Endothelial cell of umbilical vein (primary cell): ENCODE measurements around the gene ACSF3. TPM values are rescaled to one million over a fixed set of nuclear protein-coding genes. Genes with fewer than 3 reads are reported as not detected.

Experiments used
- BruUV-seq: library from RNA; stranded (reverse); fragments of 400-500 nt; replicated peaks from 2 replicates; lab custom pipeline; 2021; lab: Mats Ljungman, UMichigan
- CTCF ChIA-PET: fragments of 300-600, 350-600 bp; sonication (Branson Sonifier 250); formaldehyde crosslinking; loops from one replicate; lab custom pipeline; 2021; ENCODE audit warnings: antibody characterized with exemption, inconsistent platforms; lab: Charles Lee
- POLR2A ChIA-PET: fragments of 300-600, 350-600 bp; sonication (Branson Sonifier 250); formaldehyde crosslinking; loops from one replicate; lab custom pipeline; 2021; ENCODE audit warnings: antibody characterized with exemption, inconsistent platforms; lab: Charles Lee
- DNase-seq: peaks from one replicate; pipeline ENCODE4 v3.0.0-alpha.2; 2011; ENCODE audit warnings: low read depth, low spot score
- FAIRE-seq: peaks from 2 replicates; lab custom pipeline; 2011; peaks lifted over from hg19 to GRCh38; lab: Jason Lieb, UNC
- H2AFZ ChIP-seq: 2 replicates; pipeline ENCODE4 v1.6.0; 2012; ENCODE audit warnings: low read depth, low read length, control low read depth, inconsistent platforms
- H3K27ac ChIP-seq: 2 replicates; pipeline ENCODE4 v1.5.1; 2011; ENCODE audit warnings: low read depth, mild to moderate bottlenecking, control low read depth, low read length, moderate library complexity; ENCODE audit not compliant: insufficient read depth
- H3K27me3 ChIP-seq, 2 experiments: 2 replicates each; pipeline versions ENCODE4 v1.6.0 to v1.6.1; 2011; ENCODE audit warnings: low read length in 2 of 2, mixed read lengths in 1 of 2; ENCODE audit not compliant: control insufficient read depth in 2 of 2, insufficient read depth in 2 of 2
- H3K36me3 ChIP-seq, 2 experiments: 2 replicates in 1 of 2; 3 replicates in 1 of 2; pipeline ENCODE4 v1.5.1; 2011; ENCODE audit warnings: low read length in 2 of 2, mild to moderate bottlenecking in 1 of 2, moderate library complexity in 1 of 2; ENCODE audit not compliant: control insufficient read depth in 2 of 2, insufficient read depth in 2 of 2; ENCODE audit errors: extremely low read depth in 1 of 2
- H3K4me1 ChIP-seq: 3 replicates; pipeline ENCODE4 v1.5.1; 2011; ENCODE audit warnings: mild to moderate bottlenecking, low read length; ENCODE audit not compliant: control insufficient read depth, insufficient read depth; ENCODE audit errors: extremely low read depth
- H3K4me2 ChIP-seq: 2 replicates; pipeline ENCODE4 v1.6.1; 2011; ENCODE audit warnings: low read length, control low read depth, mixed read lengths; ENCODE audit not compliant: insufficient read depth
- H3K4me3 ChIP-seq, 3 experiments: fragments of 200-600 bp in 1 of 3; sonication (generic), shearing (Covaris generic) in 1 of 3; replicated peaks in 1 of 3; 2 replicates each; pipeline ENCODE4 v1.5.1; 2011 to 2016; ENCODE audit warnings: control low read depth in 3 of 3, low read length in 3 of 3, mild to moderate bottlenecking in 2 of 3, inconsistent platforms in 1 of 3, low read depth in 1 of 3, moderate library complexity in 1 of 3; ENCODE audit not compliant: insufficient read depth in 1 of 3
- H3K79me2 ChIP-seq: 2 replicates; pipeline ENCODE4 v1.6.0; 2012; ENCODE audit warnings: low read length, inconsistent platforms; ENCODE audit not compliant: control insufficient read depth, insufficient read depth
- H3K9ac ChIP-seq: replicated peaks from 2 replicates; pipeline ENCODE3; 2011; ENCODE audit warnings: low read length, control low read depth; ENCODE audit not compliant: insufficient read depth; ENCODE audit errors: extremely low read depth
- H3K9me1 ChIP-seq: replicated peaks from 3 replicates; pipeline ENCODE4 v1.6.0; 2011; ENCODE audit warnings: mild to moderate bottlenecking, low read length; ENCODE audit not compliant: control insufficient read depth, insufficient read depth; ENCODE audit errors: extremely low read depth
- H3K9me3 ChIP-seq: replicated peaks from 2 replicates; pipeline ENCODE4 v1.5.1; 2012; ENCODE audit warnings: low read length, inconsistent platforms; ENCODE audit not compliant: control insufficient read depth, insufficient read depth
- H4K20me1 ChIP-seq: replicated peaks from 2 replicates; pipeline ENCODE3; 2011; ENCODE audit warnings: mild to moderate bottlenecking, low read length; ENCODE audit not compliant: control insufficient read depth, insufficient read depth; ENCODE audit errors: extremely low read depth
- EZH2 ChIP-seq: IDR thresholded peaks from 2 replicates; pipeline ENCODE4 v1.6.1; 2012; ENCODE audit warnings: borderline replicate concordance, low read depth, mild to moderate bottlenecking, moderate library complexity, low read length, inconsistent platforms; ENCODE audit not compliant: severe bottlenecking
- FOS ChIP-seq: IDR thresholded peaks from 2 replicates; pipeline ENCODE4 v1.6.1; 2011; ENCODE audit warnings: mild to moderate bottlenecking, low read length, moderate library complexity, borderline replicate concordance; ENCODE audit not compliant: insufficient read depth
- GATA2 ChIP-seq: IDR thresholded peaks from 2 replicates; pipeline ENCODE4 v1.7.0; 2011; ENCODE audit warnings: low read depth, mild to moderate bottlenecking, moderate library complexity, mixed read lengths, low read length; ENCODE audit not compliant: insufficient read length, insufficient read depth
- JUN ChIP-seq: IDR thresholded peaks from 2 replicates; pipeline ENCODE4 v1.6.1; 2011; ENCODE audit warnings: borderline replicate concordance, low read depth; ENCODE audit not compliant: insufficient read length, insufficient read depth
- MYC ChIP-seq: IDR thresholded peaks from one replicate; pipeline ENCODE4 v1.6.1; 2011; ENCODE audit warnings: mild to moderate bottlenecking, low read depth, low read length
- POLR2A ChIP-seq: IDR thresholded peaks from 2 replicates; pipeline ENCODE4 v1.6.1; 2012; ENCODE audit warnings: low read depth, mild to moderate bottlenecking, control low read depth, low read length
- POLR2AphosphoS5 ChIP-seq: IDR thresholded peaks from 2 replicates; pipeline ENCODE4 v1.6.1; 2012; ENCODE audit warnings: low read depth, mild to moderate bottlenecking, control low read depth, low read length, moderate library complexity; ENCODE audit not compliant: insufficient read depth
- dilution Hi-C: fragments of 300-500 bp; cut with MboI; formaldehyde crosslinking; loops from one replicate; pipeline ENCODE4 v1.15.0; 2019; ENCODE audit warnings: low sequenced_read_pairs; ENCODE audit not compliant: extremely low pct_ligation_motif_present
- intact Hi-C: fragments of 100-400 bp; cut with micrococcal nuclease; formaldehyde crosslinking; loops from one replicate; pipeline ENCODE4 v1.10.0; 2022
- polyA plus RNA-seq, 4 experiments: library from polyadenylated mRNA; depleted of rRNA in 3 of 4; stranded (reverse) in 3 of 4; unstranded in 1 of 4; fragments of >200 nt; gene quantifications; 2 replicates each; pipeline versions ENCODE4 v1.2.1 to v1.2.3, GENCODE V29; 2011 to 2012; ENCODE audit warnings: missing spikeins in 1 of 4
- total RNA-seq: library from RNA; stranded (reverse); gene quantifications from 2 replicates; pipeline ENCODE4 v1.2.3, GENCODE V29; 2021
- TF ChIP-seq, protein P1 (sequence below): IDR thresholded peaks from 2 replicates; pipeline ENCODE4 v1.6.1; 2011; ENCODE audit not compliant: insufficient read depth, insufficient read length
- TF ChIP-seq, protein P2 (sequence below), 2 donors: IDR thresholded peaks; 1 replicate in 1 of 2; 2 replicates in 1 of 2; pipeline ENCODE4 v1.5.1; 2011; ENCODE audit warnings: low read length in 2 of 2, mild to moderate bottlenecking in 2 of 2, moderate library complexity in 2 of 2, control low read depth in 1 of 2, inconsistent platforms in 1 of 2, low read depth in 1 of 2; ENCODE audit not compliant: insufficient read depth in 1 of 2; ENCODE audit errors: extremely low read depth in 1 of 2

The ACSF3 gene
- total and polyA plus RNA-seq, 2 donors (not counting 3 experiments of a cell fraction or from before 2014, with no cell fraction given), result 18.6 to 33.2 TPM

DNA sequence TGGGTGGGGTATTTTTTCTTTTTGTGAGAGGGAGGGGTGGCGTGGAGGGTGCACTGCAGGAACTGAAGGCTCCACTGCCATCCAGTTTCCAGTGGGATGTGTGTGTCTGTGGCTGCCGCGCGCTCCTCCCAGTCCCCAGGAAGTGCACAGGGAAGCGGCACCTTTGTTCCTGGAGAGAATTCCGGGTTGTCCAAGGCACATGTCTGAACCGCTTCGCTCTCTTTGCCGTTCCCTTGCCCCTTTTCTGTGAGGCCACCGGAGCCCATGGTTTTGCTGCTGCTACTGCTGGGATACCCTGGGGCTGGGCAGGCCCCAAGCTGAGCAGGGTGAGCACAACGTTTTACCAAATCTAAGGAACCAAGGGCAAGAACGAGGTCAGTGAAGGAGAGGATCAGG lies 19.5 kb downstream of the ACSF3 start:
- Histone ChIP-seq H4K20me1 (no peaks in the 10 kb centered on the region), H3K4me3 (no peak overlapping the region), H3K79me2 (no peaks in the 10 kb centered on the region), H3K4me1 (no peaks in the 10 kb centered on the region), H3K9me1 (no peaks in the 10 kb centered on the region), H3K9me3 (no peaks in the 10 kb centered on the region), H3K4me2 (no peak overlapping the region), H3K36me3 (peaks cover 2 to 32% of the 10 kb centered on the region in 2 experiments), H3K27ac (no peak overlapping the region), H2AFZ (no peak overlapping the region), H3K27me3 (no peaks in the 10 kb centered on the region), H3K9ac (no peak overlapping the region)
- FAIRE-seq (no peak), DNase-seq (no peak)
- intact Hi-C loops (no loop called here), dilution Hi-C loops (no loop called here)
- CTCF ChIA-PET, result interaction anchor here (0.5 kb wide), 1 partner anchor 554 kb away, joined by 4 read pairs; no protein-coding TSS in a partner anchor
- BruUV-seq, result no TSS peak
- POLR2A ChIA-PET, result no interaction called here
- TF ChIP-seq EZH2 (no peak), JUN (no peak), FOS (no peak), POLR2A (no peak), MYC (no peak), GATA2 (no peak), POLR2AphosphoS5 (no peak)
- TF ChIP-seq, protein P1, sequence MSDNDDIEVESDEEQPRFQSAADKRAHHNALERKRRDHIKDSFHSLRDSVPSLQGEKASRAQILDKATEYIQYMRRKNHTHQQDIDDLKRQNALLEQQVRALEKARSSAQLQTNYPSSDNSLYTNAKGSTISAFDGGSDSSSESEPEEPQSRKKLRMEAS, result no peak
- TF ChIP-seq, protein P2, sequence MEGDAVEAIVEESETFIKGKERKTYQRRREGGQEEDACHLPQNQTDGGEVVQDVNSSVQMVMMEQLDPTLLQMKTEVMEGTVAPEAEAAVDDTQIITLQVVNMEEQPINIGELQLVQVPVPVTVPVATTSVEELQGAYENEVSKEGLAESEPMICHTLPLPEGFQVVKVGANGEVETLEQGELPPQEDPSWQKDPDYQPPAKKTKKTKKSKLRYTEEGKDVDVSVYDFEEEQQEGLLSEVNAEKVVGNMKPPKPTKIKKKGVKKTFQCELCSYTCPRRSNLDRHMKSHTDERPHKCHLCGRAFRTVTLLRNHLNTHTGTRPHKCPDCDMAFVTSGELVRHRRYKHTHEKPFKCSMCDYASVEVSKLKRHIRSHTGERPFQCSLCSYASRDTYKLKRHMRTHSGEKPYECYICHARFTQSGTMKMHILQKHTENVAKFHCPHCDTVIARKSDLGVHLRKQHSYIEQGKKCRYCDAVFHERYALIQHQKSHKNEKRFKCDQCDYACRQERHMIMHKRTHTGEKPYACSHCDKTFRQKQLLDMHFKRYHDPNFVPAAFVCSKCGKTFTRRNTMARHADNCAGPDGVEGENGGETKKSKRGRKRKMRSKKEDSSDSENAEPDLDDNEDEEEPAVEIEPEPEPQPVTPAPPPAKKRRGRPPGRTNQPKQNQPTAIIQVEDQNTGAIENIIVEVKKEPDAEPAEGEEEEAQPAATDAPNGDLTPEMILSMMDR (IDR thresholded peaks at IDR 0.05; ENCODE audit: extremely low read depth in 1 of 2, insufficient read depth in 1 of 2, low read depth in 1 of 2, low read length in 2 of 2), result no peak
